ENCODE data around the gene BLTP3B.

Gene BLTP3B

GRCh38 chr12:100114574-100114973, 28.1 kb downstream of the BLTP3B start:
- DNase-seq, result no peak

GRCh38 chr12:100110276-100110675, 32.4 kb downstream of the BLTP3B start:
- no peak for DNase-seq

- no peak for DNase-seq
These were observed 35.8 kb downstream of the BLTP3B start for GRCh38 chr12:100106861-100107260.

- DNase-seq, result no peak
These were observed 37.0 kb downstream of the BLTP3B start for GRCh38 chr12:100105661-100106060.

- DNase-seq, result no peak
These were observed 41.7 kb downstream of the BLTP3B start for GRCh38 chr12:100101000-100101399.
